ENCODE data around the gene SDK1.

Gene SDK1

GRCh38 chr7:3358991-3359390, 57.9 kb downstream of the SDK1 start:
- no peak for DNase-seq (ENCODE audit: low read depth)
- H3K4me3 ChIP-seq (ENCODE audit: low read length), result no peak overlapping the region
- TF ChIP-seq, protein P1, sequence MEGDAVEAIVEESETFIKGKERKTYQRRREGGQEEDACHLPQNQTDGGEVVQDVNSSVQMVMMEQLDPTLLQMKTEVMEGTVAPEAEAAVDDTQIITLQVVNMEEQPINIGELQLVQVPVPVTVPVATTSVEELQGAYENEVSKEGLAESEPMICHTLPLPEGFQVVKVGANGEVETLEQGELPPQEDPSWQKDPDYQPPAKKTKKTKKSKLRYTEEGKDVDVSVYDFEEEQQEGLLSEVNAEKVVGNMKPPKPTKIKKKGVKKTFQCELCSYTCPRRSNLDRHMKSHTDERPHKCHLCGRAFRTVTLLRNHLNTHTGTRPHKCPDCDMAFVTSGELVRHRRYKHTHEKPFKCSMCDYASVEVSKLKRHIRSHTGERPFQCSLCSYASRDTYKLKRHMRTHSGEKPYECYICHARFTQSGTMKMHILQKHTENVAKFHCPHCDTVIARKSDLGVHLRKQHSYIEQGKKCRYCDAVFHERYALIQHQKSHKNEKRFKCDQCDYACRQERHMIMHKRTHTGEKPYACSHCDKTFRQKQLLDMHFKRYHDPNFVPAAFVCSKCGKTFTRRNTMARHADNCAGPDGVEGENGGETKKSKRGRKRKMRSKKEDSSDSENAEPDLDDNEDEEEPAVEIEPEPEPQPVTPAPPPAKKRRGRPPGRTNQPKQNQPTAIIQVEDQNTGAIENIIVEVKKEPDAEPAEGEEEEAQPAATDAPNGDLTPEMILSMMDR (conservative IDR thresholded peaks at IDR 0.05; ENCODE audit: low read length), result no peak

GRCh38 chr7:3367261-3367660, 66.2 kb downstream of the SDK1 start:
- no peak for DNase-seq (ENCODE audit: low read depth)
- TF ChIP-seq, protein P1 (conservative IDR thresholded peaks at IDR 0.05; ENCODE audit: low read length), result no peak
- H3K4me3 ChIP-seq (ENCODE audit: low read length), result no peak overlapping the region

GRCh38 chr7:3370068-3370830, 69.2 kb downstream of the SDK1 start:
- no peak for DNase-seq (ENCODE audit: low read depth)
- TF ChIP-seq, protein P1 (conservative IDR thresholded peaks at IDR 0.05; ENCODE audit: low read length), result no peak

GRCh38 chr7:3370921-3371320, 69.9 kb downstream of the SDK1 start:
- no peak for DNase-seq (ENCODE audit: low read depth)
- TF ChIP-seq, protein P1 (conservative IDR thresholded peaks at IDR 0.05; ENCODE audit: low read length), result no peak
- H3K4me3 ChIP-seq (ENCODE audit: low read length), result no peak overlapping the region

More at GRCh38 chr7:3370068-3370830, 69.2 kb downstream of the SDK1 start:
- no peak overlapping the region for H3K4me3 ChIP-seq (ENCODE audit: low read length)

DNA sequence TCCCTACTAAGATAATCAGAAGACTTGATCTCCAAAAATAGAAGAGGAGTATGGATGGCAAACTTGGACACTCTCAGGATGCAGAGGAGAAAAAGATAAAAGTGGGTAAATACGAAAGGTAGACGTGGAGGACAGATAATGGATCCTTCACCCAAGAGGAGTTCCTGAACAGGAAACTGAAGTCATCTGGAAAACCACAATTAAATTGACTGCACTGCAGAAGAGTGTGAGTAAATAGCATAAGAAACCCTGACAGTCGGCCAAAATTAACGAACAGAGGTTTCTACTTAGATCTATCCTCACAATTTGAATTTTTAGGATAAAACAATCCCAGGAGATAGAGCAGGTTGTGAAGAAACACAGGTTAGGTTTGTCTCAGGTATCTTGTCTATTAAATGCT, 70.5 kb downstream of the SDK1 start:
- TF ChIP-seq, protein P1 (conservative IDR thresholded peaks at IDR 0.05; ENCODE audit: low read length), result no peak
- DNase-seq (ENCODE audit: low read depth), result no peak
- no peak overlapping the region for H3K4me3 ChIP-seq (ENCODE audit: low read length)

DNA sequence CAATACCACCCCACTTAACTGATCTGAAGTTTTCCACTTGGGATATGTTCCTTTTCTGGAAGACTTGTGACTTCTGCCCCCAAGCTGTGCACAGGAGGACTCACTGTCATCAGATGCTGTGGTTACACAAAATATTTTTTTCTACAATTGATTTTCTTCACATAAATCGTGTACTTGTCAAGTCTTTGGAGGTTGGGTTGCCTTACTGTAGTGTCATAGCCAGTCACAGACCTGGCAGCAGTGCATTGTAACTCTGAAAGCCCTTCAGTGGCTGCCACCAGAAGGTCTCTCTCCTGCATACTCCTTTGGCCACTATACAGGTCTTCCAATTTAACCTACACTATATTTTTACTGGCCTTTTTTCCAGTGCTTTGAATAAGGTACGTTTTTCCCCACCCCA, 73.2 kb downstream of the SDK1 start:
- TF ChIP-seq, protein P1 (conservative IDR thresholded peaks at IDR 0.05; ENCODE audit: low read length), result no peak
- no peak for DNase-seq (ENCODE audit: low read depth)
- H3K4me3 ChIP-seq (ENCODE audit: low read length), result no peak overlapping the region

Measured in AG10803 (cell line).